D721Med (cell line): ENCODE results near the gene TSPAN10.

Experiments
- DNase-seq: peaks from one replicate; pipeline ENCODE4 v3.0.0; 2011; ENCODE audit warnings: low spot score; ENCODE audit not compliant: insufficient read length
- FAIRE-seq: peaks from 2 replicates; lab custom pipeline; 2011; peaks lifted over from hg19 to GRCh38; lab: Jason Lieb, UNC
- TF ChIP-seq, protein P1 (sequence below): IDR thresholded peaks from 2 replicates; pipeline ENCODE4 v1.5.1; 2012; ENCODE audit warnings: mild to moderate bottlenecking, control low read depth; ENCODE audit not compliant: insufficient read depth; ENCODE audit errors: missing control alignments

Gene TSPAN10

DNA sequence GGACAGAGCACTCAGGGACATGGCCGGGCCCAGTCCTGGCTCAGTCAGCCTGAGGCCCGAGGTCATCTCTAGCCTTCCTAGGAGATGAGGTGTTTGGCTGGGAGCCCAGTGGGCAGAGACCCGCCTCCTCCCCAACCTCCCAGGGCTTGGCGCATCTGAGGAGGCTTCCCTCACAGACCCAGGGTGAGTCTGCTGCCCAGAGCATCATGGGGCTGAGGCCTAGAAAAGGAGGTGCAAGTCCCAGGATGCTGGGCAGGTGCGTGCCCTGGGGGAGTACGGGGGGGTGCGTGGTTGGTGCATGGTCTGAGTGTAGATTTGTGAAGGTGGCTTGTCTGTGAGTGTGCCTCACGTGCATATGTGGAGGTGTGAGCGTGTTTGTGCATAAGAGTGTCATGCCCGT lies 14.7 kb downstream of the TSPAN10 start:
- DNase-seq (no peak), FAIRE-seq (no peak)
- TF ChIP-seq, protein P1, sequence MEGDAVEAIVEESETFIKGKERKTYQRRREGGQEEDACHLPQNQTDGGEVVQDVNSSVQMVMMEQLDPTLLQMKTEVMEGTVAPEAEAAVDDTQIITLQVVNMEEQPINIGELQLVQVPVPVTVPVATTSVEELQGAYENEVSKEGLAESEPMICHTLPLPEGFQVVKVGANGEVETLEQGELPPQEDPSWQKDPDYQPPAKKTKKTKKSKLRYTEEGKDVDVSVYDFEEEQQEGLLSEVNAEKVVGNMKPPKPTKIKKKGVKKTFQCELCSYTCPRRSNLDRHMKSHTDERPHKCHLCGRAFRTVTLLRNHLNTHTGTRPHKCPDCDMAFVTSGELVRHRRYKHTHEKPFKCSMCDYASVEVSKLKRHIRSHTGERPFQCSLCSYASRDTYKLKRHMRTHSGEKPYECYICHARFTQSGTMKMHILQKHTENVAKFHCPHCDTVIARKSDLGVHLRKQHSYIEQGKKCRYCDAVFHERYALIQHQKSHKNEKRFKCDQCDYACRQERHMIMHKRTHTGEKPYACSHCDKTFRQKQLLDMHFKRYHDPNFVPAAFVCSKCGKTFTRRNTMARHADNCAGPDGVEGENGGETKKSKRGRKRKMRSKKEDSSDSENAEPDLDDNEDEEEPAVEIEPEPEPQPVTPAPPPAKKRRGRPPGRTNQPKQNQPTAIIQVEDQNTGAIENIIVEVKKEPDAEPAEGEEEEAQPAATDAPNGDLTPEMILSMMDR, result no peak

DNA sequence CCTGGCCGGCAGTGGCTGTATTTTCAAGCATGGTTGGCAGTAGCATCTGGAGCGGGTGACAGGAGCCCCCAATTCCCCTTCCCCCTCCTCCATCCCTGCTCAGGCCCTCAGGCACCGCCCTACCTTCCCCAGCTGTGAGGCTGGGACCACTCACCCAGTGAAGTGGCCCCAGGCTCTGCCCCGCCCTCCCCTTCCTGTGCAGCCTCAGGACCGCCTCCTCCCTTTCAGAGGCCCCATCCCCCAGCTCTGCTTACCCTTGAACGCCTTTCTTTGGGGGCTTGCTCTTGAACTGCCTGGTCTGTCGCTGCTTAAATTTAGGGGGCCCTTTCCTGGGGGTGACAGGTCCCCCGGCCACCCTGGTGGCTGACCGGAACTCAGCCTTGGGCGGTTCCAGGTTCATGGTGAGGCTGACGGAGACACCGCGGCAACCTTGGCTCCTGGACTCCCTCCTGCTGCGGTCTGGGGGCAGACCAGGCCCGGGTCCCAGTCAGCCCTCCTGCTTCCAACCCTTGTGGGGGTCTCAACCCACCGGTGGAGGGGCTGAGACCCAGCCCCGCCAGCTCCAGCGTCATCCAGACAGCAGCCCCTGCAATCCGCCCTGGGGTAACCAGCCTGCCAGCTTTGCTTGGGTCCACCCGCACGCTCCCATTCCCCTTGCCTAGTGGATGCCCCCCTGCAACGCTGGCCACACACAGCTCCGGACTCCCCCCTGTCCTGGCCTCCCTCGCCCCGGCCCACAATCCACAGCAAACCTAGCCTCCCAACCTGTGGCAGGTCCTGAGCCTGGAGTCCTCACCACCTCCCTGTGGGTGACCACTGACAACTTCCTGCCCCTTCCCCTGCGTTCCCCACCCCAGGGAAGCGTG lies 16.1 kb downstream of the TSPAN10 start:
- DNase-seq, result no peak
- no peak for FAIRE-seq

DNA sequence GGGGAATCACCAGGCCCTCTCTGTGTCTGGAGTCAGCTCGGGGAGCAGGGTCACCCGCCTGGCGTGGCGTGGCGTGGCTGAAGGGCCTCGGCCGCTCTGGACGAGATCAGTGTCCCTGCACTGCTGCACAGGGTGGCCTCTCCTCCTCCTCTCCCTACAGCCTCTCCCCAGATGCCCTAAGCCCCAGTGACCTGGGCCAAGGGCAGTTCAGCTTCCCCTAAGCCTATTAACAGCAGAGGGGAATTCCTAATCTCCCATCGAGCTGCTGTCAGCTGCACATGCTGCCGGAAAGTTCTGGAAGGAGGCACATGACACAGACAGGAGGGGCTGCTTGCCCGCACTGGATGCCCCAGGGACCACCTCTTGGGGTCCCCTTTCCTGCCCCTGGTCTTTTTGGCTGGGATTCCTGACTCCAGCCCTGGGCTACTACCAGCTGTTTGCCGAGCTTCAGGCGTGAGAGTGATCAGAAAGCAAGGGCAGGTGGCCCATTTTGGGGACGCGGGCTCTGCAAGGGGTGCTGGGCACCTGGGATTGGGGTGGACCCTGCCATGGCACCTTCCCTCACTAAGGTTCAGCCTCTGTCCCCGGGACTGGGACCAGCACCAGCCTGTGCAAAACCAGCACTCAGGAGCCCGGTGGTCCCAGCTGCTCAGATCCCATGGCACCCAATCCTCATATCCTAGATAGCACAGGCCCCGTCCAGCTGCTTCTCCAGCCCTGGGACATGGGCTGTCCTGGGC lies 18.6 kb downstream of the TSPAN10 start:
- FAIRE-seq, result no peak
- TF ChIP-seq, protein P1, result no peak
- DNase-seq, result peak; percentile 98

More for the DNA sequence above, 16.1 kb downstream of the TSPAN10 start:
- TF ChIP-seq, protein P1, result no peak

DNA sequence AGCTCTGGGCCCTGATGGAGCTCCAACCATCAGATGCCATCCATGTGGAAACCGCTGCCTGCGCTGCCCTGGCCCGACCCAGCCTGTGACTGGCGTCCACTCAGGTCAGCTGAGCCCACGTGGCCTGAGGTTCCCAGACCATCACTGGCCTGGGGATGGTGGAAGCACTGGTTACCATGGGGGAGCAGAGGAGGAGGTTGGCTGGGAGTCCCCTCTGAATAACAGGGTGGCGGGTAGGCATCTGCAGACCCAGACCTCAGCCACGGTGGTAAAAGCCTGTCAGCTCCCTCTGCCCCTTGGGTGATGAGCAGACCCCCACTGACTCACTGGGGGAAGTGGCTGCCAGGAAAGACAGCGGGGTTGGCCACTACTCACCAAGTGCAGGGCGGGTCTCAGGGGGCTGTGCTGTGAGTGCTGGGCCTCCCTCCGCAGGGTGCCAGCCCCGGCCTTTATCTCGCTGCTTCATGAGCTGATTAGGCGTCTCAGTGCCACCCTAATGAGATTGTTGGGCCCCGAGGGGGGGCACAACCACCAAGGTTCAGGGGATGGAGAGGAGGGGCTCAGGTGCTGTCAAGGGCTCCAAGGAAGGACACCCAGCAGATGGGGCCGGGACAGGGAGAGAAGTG lies 19.2 kb downstream of the TSPAN10 start, which contains the start of gene PDE6G:
Gene PDE6G, minus strand, starts transcription at position 425 of the 626 bp plus-strand sequence. CDS start 3,237 bp downstream, outside the sequence.
- DNase-seq, result no peak
- no peak for FAIRE-seq
- TF ChIP-seq, protein P1, result no peak

DNA sequence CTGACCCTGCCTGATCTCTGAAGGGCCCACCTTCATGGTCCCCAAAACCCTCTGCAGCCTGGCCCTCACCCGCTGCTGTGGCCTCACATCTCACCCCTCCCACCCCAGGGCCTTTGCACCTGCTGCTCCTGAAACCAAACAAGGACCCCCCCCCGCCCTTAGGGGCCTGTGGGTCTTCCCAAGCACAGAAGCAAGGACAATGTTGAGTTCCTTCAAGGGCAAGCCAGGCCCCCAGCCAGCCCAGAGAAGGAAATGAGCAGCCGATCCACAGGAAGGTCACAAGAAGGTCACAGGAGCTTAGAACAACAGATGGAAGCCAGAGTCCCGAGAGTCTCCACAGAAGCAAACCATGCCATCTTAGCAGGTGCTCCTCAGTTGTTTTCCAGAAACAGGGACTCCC lies 19.8 kb downstream of the TSPAN10 start:
- FAIRE-seq, result no peak
- DNase-seq, result no peak
- TF ChIP-seq, protein P1, result no peak

DNA sequence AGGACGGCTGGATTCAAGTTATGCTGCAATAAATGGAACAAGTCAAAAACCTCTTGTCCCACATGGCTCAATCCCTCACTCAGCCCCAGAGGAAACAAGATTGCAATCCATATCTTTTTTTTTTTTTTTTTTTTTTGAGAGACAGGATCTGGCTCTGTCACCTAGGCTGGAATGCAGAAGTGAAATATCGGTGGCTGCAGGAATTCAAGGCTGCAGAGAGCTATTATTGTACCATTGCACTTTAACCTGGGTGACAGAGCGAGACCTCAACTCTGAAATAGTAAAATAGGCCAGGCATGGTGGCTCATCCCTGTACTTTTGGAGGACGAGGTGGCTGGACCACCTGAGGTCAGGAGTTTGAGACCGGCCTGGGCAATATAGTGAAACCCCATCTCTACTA lies 22.0 kb downstream of the TSPAN10 start:
- FAIRE-seq, result no peak
- no peak for DNase-seq
- TF ChIP-seq, protein P1, result no peak
